G401.6 (cell line): ENCODE measurements around the gene SLC18A2.
"Not testable (repeated sequence)": the region's sequence is repeated elsewhere in the genome, so short reads cannot be mapped to it uniquely, and the experiment has no call there.

Experiments
- FAIRE-seq: peaks from 2 replicates; lab custom pipeline; 2012; peaks lifted over from hg19 to GRCh38; lab: Jason Lieb, UNC

SLC18A2 gene

GRCh38 chr10:117240621-117241529 is at the start of gene SLC18A2:
Gene SLC18A2, plus strand, starts transcription at chr10:117241114. Its CDS starts 580 bp downstream, at chr10:117241694.
- no peak for FAIRE-seq

- FAIRE-seq, result no peak
Measured at GRCh38 chr10:117197189-117197588, 43.7 kb upstream of the SLC18A2 start, which contains the start of gene KCNK18. Gene KCNK18, plus strand, starts transcription at chr10:117197489. Its CDS starts 0 bp downstream, at chr10:117197489.

- FAIRE-seq, result no peak
Measured at GRCh38 chr10:117198088-117198487, 42.8 kb upstream of the SLC18A2 start.

GRCh38 chr10:117201826-117202225 is 39.1 kb upstream of the SLC18A2 start:
- no peak for FAIRE-seq

- FAIRE-seq, result no peak
Measured at GRCh38 chr10:117204316-117204715, 36.6 kb upstream of the SLC18A2 start.

- FAIRE-seq, result no peak
Measured at GRCh38 chr10:117212176-117212575, 28.7 kb upstream of the SLC18A2 start.

GRCh38 chr10:117214401-117214800 is 26.5 kb upstream of the SLC18A2 start:
- FAIRE-seq, result no peak

- no peak for FAIRE-seq
Measured at GRCh38 chr10:117215079-117215478, 25.8 kb upstream of the SLC18A2 start.

- no peak for FAIRE-seq
Measured at GRCh38 chr10:117216028-117216427, 24.9 kb upstream of the SLC18A2 start.

- no peak for FAIRE-seq
Measured at GRCh38 chr10:117216611-117217195, 24.2 kb upstream of the SLC18A2 start.

- no peak for FAIRE-seq
Measured at GRCh38 chr10:117217196-117217761, 23.6 kb upstream of the SLC18A2 start.

GRCh38 chr10:117218654-117219053 is 22.3 kb upstream of the SLC18A2 start:
- FAIRE-seq, result no peak

- no peak for FAIRE-seq
Measured at GRCh38 chr10:117221156-117221711, 19.7 kb upstream of the SLC18A2 start.

GRCh38 chr10:117222552-117222951 is 18.4 kb upstream of the SLC18A2 start:
- FAIRE-seq, result no peak

- no peak for FAIRE-seq
Measured at GRCh38 chr10:117222976-117223692, 17.8 kb upstream of the SLC18A2 start.

- no peak for FAIRE-seq
Measured at GRCh38 chr10:117223693-117224430, 17.1 kb upstream of the SLC18A2 start.

GRCh38 chr10:117224881-117225280 is 16.0 kb upstream of the SLC18A2 start:
- FAIRE-seq, result no peak

- FAIRE-seq, result peak; percentile 3
Measured at GRCh38 chr10:117226813-117227451, 14.0 kb upstream of the SLC18A2 start.

GRCh38 chr10:117228210-117228609 is 12.7 kb upstream of the SLC18A2 start:
- FAIRE-seq, result no peak

GRCh38 chr10:117230107-117230506 is 10.8 kb upstream of the SLC18A2 start:
- FAIRE-seq, result not testable (repeated sequence)
